Upper lobe of left lung (tissue), 4 donors: Measurements from ENCODE around the gene PTPRJ.

Source experiments
- POLR2AphosphoS5 ChIP-seq, 2 donors: sonication (generic); formaldehyde crosslinking; IDR thresholded peaks; one replicate each; pipeline ENCODE4 v1.5.1; 2017; ENCODE audit warnings: antibody characterized with exemption in 2 of 2
- TF ChIP-seq, protein P1 (sequence below), 6 experiments: fragments of 450-650 bp in 4 of 6; fragments of 200-600 bp in 2 of 6; sonication (generic) in 2 of 6; IDR thresholded peaks; one replicate each; pipeline ENCODE4 v1.5.1; 2016 to 2019; ENCODE audit warnings: antibody characterized with exemption in 6 of 6

DNA sequence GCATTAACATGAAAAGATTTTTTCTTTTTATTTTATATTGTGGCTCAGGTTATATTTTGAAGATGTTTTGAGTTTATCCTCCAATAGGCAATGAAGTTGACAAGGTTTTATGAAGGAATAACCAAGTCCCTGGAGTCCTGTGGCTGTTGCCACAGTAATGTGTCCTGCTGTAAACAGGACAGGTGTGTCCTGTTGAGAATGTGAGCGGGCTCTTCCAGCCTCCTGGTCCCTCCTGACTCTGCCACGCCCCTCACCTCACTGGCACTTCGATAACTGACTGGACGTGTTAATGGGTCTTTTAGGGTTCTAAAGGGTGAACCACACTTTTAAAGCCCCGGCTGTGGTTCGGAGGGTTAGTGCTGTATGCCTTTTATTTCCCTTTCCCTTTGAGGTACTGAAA, 188.5 kb downstream of the PTPRJ start:
- TF ChIP-seq POLR2AphosphoS5 (IDR thresholded peaks at IDR 0.05): no peak
- TF ChIP-seq, protein P1, sequence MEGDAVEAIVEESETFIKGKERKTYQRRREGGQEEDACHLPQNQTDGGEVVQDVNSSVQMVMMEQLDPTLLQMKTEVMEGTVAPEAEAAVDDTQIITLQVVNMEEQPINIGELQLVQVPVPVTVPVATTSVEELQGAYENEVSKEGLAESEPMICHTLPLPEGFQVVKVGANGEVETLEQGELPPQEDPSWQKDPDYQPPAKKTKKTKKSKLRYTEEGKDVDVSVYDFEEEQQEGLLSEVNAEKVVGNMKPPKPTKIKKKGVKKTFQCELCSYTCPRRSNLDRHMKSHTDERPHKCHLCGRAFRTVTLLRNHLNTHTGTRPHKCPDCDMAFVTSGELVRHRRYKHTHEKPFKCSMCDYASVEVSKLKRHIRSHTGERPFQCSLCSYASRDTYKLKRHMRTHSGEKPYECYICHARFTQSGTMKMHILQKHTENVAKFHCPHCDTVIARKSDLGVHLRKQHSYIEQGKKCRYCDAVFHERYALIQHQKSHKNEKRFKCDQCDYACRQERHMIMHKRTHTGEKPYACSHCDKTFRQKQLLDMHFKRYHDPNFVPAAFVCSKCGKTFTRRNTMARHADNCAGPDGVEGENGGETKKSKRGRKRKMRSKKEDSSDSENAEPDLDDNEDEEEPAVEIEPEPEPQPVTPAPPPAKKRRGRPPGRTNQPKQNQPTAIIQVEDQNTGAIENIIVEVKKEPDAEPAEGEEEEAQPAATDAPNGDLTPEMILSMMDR (IDR thresholded peaks at IDR 0.05): no peak
